ENCODE data around the gene MLC1.

The MLC1 gene

GRCh38 chr22:50049299-50050195 lies 35.7 kb downstream of the MLC1 start:
- no peak overlapping the region for H3K4me3 ChIP-seq (replicated peaks; ENCODE audit: low read depth, low read length)
- no peak for DNase-seq (ENCODE audit: low read depth)
- TF ChIP-seq, protein P1, sequence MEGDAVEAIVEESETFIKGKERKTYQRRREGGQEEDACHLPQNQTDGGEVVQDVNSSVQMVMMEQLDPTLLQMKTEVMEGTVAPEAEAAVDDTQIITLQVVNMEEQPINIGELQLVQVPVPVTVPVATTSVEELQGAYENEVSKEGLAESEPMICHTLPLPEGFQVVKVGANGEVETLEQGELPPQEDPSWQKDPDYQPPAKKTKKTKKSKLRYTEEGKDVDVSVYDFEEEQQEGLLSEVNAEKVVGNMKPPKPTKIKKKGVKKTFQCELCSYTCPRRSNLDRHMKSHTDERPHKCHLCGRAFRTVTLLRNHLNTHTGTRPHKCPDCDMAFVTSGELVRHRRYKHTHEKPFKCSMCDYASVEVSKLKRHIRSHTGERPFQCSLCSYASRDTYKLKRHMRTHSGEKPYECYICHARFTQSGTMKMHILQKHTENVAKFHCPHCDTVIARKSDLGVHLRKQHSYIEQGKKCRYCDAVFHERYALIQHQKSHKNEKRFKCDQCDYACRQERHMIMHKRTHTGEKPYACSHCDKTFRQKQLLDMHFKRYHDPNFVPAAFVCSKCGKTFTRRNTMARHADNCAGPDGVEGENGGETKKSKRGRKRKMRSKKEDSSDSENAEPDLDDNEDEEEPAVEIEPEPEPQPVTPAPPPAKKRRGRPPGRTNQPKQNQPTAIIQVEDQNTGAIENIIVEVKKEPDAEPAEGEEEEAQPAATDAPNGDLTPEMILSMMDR (IDR thresholded peaks at IDR 0.05; ENCODE audit: low read length, missing control alignments), result no peak

DNA sequence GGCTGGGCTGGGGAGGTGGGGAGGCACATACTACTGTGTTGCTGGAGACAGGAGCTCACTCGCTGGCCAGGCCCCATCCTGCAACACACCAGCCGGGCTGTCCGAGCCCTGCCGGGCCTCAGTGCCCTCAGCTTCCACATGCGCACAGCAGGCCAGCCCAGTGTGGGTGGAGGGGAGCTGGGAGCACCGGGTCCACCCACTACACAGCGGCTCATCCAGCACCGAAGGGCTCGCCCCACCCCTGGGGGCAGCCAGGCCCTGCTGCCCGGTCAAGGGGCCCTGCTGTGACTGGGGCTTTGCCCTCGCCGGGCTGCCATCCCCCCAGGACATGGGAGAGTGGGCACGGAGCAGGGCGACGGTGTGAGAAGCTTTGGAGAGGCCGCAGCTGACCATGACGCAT lies 36.4 kb downstream of the MLC1 start:
- TF ChIP-seq, protein P1 (IDR thresholded peaks at IDR 0.05; ENCODE audit: low read length, missing control alignments), result no peak

GRCh38 chr22:50048061-50048765 lies 37.0 kb downstream of the MLC1 start:
- no peak for DNase-seq (ENCODE audit: low read depth)
- TF ChIP-seq, protein P1 (IDR thresholded peaks at IDR 0.05; ENCODE audit: low read length, missing control alignments), result no peak
- no peak overlapping the region for H3K4me3 ChIP-seq (replicated peaks; ENCODE audit: low read depth, low read length)

More for the DNA sequence above, 36.4 kb downstream of the MLC1 start:
- DNase-seq (ENCODE audit: low read depth), result no peak
- no peak overlapping the region for H3K4me3 ChIP-seq (replicated peaks; ENCODE audit: low read depth, low read length)

DNA sequence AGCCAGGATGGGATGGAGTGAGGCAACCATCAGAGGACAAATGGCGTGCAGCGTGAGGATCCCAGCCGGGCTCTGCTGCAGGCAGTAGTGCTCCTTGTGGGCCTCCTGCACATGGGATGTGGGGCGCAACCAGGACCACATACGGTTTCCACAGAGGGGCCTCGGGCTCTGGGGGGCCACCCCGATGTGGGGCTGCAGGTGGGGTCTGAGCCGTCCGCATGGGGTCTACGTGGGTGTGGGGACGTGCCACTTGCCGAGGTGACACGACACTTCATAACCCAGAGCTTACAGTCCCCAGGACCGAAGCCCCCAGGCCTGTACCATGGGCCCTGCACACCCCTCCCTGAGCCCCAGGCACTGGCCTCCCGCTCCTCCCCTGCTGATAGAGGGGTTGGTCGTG lies 37.9 kb downstream of the MLC1 start:
- H3K4me3 ChIP-seq (replicated peaks; ENCODE audit: low read depth, low read length), result no peak overlapping the region
- no peak for DNase-seq (ENCODE audit: low read depth)
- TF ChIP-seq, protein P1 (IDR thresholded peaks at IDR 0.05; ENCODE audit: low read length, missing control alignments), result no peak

GRCh38 chr22:50046481-50047245 lies 38.6 kb downstream of the MLC1 start:
- H3K4me3 ChIP-seq (replicated peaks; ENCODE audit: low read depth, low read length), result no peak overlapping the region
- TF ChIP-seq, protein P1 (IDR thresholded peaks at IDR 0.05; ENCODE audit: low read length, missing control alignments), result no peak
- no peak for DNase-seq (ENCODE audit: low read depth)

DNA sequence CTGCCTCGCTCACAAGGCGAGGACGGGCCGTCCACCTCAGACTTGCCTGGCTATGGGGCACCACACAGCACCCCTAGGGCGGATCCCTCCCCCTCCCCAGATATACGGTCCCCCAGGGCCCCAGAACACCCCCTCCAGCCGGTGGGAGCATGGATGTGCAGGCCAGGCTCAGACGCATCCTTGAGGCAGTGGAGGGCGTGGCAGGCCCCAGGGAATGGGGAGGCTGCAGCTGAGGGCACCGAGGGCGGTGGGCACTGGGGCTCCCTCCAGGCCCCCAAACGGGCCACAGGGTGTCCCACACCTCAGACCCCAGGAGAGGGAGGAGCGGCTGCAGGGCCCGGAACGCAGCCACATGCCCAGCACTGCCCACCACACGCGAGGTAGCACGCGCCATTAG lies 39.2 kb downstream of the MLC1 start:
- no peak for DNase-seq (ENCODE audit: low read depth)

More for the DNA sequence above, 39.2 kb downstream of the MLC1 start:
- TF ChIP-seq, protein P1 (IDR thresholded peaks at IDR 0.05; ENCODE audit: low read length, missing control alignments), result no peak
- no peak overlapping the region for H3K4me3 ChIP-seq (replicated peaks; ENCODE audit: low read depth, low read length)

Data from fibroblast of pulmonary artery (primary cell).